Liver (tissue), 3 donors: ENCODE data around the gene PIP4K2B.

Experiments used
- CTCF ChIP-seq: fragments of 150-350 bp; IDR thresholded peaks from 2 replicates; pipeline ENCODE4 v1.5.1; 2017; ENCODE audit warnings: improper control_type of control experiment, low read depth, low read length; ENCODE audit not compliant: missing input control
- EGR1 ChIP-seq, 2 donors: IDR thresholded peaks; 2 replicates each; pipeline ENCODE4 v1.6.1; 2016 to 2018; ENCODE audit warnings: antibody characterized with exemption in 2 of 2, low read depth in 2 of 2
- FOXA1 ChIP-seq: IDR thresholded peaks from 2 replicates; pipeline ENCODE4 v1.6.1; 2016; ENCODE audit warnings: antibody characterized with exemption
- JUND ChIP-seq, 2 donors: IDR thresholded peaks; 2 replicates each; pipeline ENCODE4 v1.6.1; 2016; ENCODE audit warnings: antibody characterized with exemption in 2 of 2
- MAX ChIP-seq: IDR thresholded peaks from 2 replicates; pipeline ENCODE4 v1.6.1; 2016; ENCODE audit warnings: antibody characterized with exemption
- RXRA ChIP-seq, 2 donors: IDR thresholded peaks; 2 replicates each; pipeline ENCODE4 v1.6.1; 2017 to 2018; ENCODE audit warnings: antibody characterized with exemption in 2 of 2, mild to moderate bottlenecking in 1 of 2
- SP1 ChIP-seq: IDR thresholded peaks from 2 replicates; pipeline ENCODE4 v1.6.1; 2018; ENCODE audit warnings: antibody characterized with exemption, mild to moderate bottlenecking
- ZBTB33 ChIP-seq: IDR thresholded peaks from 2 replicates; pipeline ENCODE4 v1.6.1; 2016; ENCODE audit warnings: antibody characterized with exemption
- donor health status: healthy.
- donor health status: healthy.

GRCh38 chr17:38746849-38747462, 52.4 kb downstream of the PIP4K2B start:
- TF ChIP-seq CTCF = no peak
- TF ChIP-seq RXRA (IDR thresholded peaks at IDR 0.05) = no peak
- TF ChIP-seq ZBTB33 = no peak
- no peak for TF ChIP-seq JUND (IDR thresholded peaks at IDR 0.05)
- no peak for TF ChIP-seq FOXA1
- TF ChIP-seq EGR1 (IDR thresholded peaks at IDR 0.05; ENCODE audit: low read depth in 2 of 2) = no peak
- TF ChIP-seq MAX = no peak
- no peak for TF ChIP-seq SP1
